IMR-90 (cell line): Measurements from ENCODE around the gene TGFBI.

Experiments
- CTCF ChIP-seq: conservative IDR thresholded peaks from 2 replicates; pipeline ENCODE4 v1.5.1; 2012; ENCODE audit warnings: mild to moderate bottlenecking, low read depth, low read length, improper control_type of control experiment
- MAZ ChIP-seq: IDR thresholded peaks from 2 replicates; pipeline ENCODE4 v1.6.1; 2012; ENCODE audit warnings: low read depth, mild to moderate bottlenecking, low read length, improper control_type of control experiment, moderate library complexity, borderline replicate concordance
- SMC3 ChIP-seq: fragments of 150-350 bp; IDR thresholded peaks from 2 replicates; pipeline ENCODE4 v1.6.1; 2016; ENCODE audit warnings: low read depth, mild to moderate bottlenecking, antibody characterized with exemption, low read length, moderate library complexity

- TF ChIP-seq CTCF (no peak), MAZ (no peak), SMC3 (no peak)
Observed at GRCh38 chr5:136000932-136001331, 27.9 kb upstream of the TGFBI start.
